A549 (cell line): ENCODE results near the gene CALM1.

Experiments
- CEBPB ChIP-seq, 2 experiments: fragments of >200 bp in 1 of 2; sonication (Bioruptor Twin) in 1 of 2; formaldehyde crosslinking in 1 of 2; IDR thresholded peaks; 2 replicates each; pipeline ENCODE4 v1.6.1; 2012 to 2016
- EP300 ChIP-seq, 2 experiments: fragments of >200 bp; sonication (Bioruptor Twin); formaldehyde crosslinking; IDR thresholded peaks; 2 replicates in 1 of 2; 3 replicates in 1 of 2; pipeline ENCODE4 v1.6.1; 2016 to 2017
- JUNB ChIP-seq: fragments of >200 bp; sonication (Bioruptor Twin); formaldehyde crosslinking; IDR thresholded peaks from 2 replicates; pipeline ENCODE4 v1.6.1; 2016
- MAFK ChIP-seq: fragments of 450-650 bp; IDR thresholded peaks from 2 replicates; pipeline ENCODE4 v1.6.1; 2014; ENCODE audit not compliant: partially characterized antibody
- MAZ ChIP-seq: fragments of 150-350 bp; IDR thresholded peaks from 2 replicates; pipeline ENCODE4 v1.6.1; 2014; ENCODE audit warnings: antibody characterized with exemption, low read depth, low read length, borderline replicate concordance
- POLR2A ChIP-seq: IDR thresholded peaks from 2 replicates; pipeline ENCODE4 v1.6.1; 2012; ENCODE audit warnings: mild to moderate bottlenecking, low read length
- TF ChIP-seq, protein P1 (sequence below): fragments of >200 bp; sonication (Bioruptor Twin); formaldehyde crosslinking; IDR thresholded peaks from 3 replicates; pipeline ENCODE4 v1.5.1; 2016
- TF ChIP-seq, protein P2 (sequence below): IDR thresholded peaks from 2 replicates; pipeline ENCODE4 v1.6.1; 2012
- TF ChIP-seq, protein P3 (sequence below): IDR thresholded peaks from 2 replicates; pipeline ENCODE4 v1.6.1; 2012; ENCODE audit warnings: low read depth, borderline replicate concordance
- TF ChIP-seq, protein P4 (sequence below): fragments of >200 bp; sonication (Bioruptor Twin); formaldehyde crosslinking; IDR thresholded peaks from 3 replicates; pipeline ENCODE4 v1.6.1; 2016

DNA sequence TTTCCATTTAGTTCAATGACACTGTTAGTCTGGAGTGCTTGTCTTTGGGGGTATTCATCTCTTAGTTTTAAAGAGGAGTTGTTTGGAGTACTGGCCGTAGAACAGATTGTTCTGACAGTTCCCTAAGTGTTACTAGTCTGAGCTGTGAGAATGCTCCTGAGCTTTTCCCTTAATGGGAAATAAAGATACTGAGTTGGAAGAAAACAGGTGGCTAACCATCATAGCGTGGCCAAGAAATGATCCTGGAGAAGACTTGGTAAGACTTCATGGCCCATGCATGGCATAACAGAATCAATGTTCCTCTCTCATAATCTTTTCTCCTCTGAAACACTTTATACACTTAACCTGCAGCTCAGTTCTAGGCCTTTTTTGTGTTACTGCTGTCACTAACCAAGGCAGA lies 6.2 kb downstream of the CALM1 start:
- TF ChIP-seq, protein P1, sequence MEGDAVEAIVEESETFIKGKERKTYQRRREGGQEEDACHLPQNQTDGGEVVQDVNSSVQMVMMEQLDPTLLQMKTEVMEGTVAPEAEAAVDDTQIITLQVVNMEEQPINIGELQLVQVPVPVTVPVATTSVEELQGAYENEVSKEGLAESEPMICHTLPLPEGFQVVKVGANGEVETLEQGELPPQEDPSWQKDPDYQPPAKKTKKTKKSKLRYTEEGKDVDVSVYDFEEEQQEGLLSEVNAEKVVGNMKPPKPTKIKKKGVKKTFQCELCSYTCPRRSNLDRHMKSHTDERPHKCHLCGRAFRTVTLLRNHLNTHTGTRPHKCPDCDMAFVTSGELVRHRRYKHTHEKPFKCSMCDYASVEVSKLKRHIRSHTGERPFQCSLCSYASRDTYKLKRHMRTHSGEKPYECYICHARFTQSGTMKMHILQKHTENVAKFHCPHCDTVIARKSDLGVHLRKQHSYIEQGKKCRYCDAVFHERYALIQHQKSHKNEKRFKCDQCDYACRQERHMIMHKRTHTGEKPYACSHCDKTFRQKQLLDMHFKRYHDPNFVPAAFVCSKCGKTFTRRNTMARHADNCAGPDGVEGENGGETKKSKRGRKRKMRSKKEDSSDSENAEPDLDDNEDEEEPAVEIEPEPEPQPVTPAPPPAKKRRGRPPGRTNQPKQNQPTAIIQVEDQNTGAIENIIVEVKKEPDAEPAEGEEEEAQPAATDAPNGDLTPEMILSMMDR: no peak
- no peak for TF ChIP-seq MAFK
- no peak for TF ChIP-seq JUNB
- TF ChIP-seq, protein P2, sequence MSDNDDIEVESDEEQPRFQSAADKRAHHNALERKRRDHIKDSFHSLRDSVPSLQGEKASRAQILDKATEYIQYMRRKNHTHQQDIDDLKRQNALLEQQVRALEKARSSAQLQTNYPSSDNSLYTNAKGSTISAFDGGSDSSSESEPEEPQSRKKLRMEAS: no peak
- TF ChIP-seq, protein P3, sequence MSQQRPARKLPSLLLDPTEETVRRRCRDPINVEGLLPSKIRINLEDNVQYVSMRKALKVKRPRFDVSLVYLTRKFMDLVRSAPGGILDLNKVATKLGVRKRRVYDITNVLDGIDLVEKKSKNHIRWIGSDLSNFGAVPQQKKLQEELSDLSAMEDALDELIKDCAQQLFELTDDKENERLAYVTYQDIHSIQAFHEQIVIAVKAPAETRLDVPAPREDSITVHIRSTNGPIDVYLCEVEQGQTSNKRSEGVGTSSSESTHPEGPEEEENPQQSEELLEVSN: no peak
- TF ChIP-seq MAZ: no peak
- no peak for TF ChIP-seq EP300 (IDR thresholded peaks at IDR 0.05)
- TF ChIP-seq, protein P4, sequence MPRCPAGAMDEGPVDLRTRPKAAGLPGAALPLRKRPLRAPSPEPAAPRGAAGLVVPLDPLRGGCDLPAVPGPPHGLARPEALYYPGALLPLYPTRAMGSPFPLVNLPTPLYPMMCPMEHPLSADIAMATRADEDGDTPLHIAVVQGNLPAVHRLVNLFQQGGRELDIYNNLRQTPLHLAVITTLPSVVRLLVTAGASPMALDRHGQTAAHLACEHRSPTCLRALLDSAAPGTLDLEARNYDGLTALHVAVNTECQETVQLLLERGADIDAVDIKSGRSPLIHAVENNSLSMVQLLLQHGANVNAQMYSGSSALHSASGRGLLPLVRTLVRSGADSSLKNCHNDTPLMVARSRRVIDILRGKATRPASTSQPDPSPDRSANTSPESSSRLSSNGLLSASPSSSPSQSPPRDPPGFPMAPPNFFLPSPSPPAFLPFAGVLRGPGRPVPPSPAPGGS: no peak
- no peak for TF ChIP-seq CEBPB (IDR thresholded peaks at IDR 0.05)
- no peak for TF ChIP-seq POLR2A
